Esophagus (tissue), 2 donors: Measurements from ENCODE around the gene TRIP10. TPM values are rescaled to one million over a fixed set of nuclear protein-coding genes. Genes with fewer than 3 reads are reported as not detected.

Experiments
- H3K27ac ChIP-seq, 2 donors: one replicate each; pipeline ENCODE4 v1.5.1; 2013; ENCODE audit warnings: low read depth in 2 of 2, mild to moderate bottlenecking in 2 of 2, inconsistent platforms in 1 of 2, low read length in 1 of 2, moderate library complexity in 1 of 2
- H3K27me3 ChIP-seq, 2 donors: one replicate each; pipeline ENCODE4 v1.6.1; 2013; ENCODE audit warnings: low read length in 2 of 2, control low read depth in 1 of 2, mild to moderate bottlenecking in 1 of 2; ENCODE audit not compliant: insufficient read depth in 2 of 2, control insufficient read depth in 1 of 2
- H3K36me3 ChIP-seq, 2 donors: one replicate each; pipeline ENCODE4 v1.6.1; 2013; ENCODE audit warnings: low read length in 1 of 2; ENCODE audit not compliant: control insufficient read depth in 2 of 2, insufficient read depth in 2 of 2
- H3K4me1 ChIP-seq, 2 donors: one replicate each; pipeline ENCODE4 v1.6.1; 2013; ENCODE audit warnings: low read length in 1 of 2; ENCODE audit not compliant: control insufficient read depth in 2 of 2, insufficient read depth in 2 of 2
- H3K4me3 ChIP-seq, 2 donors: one replicate each; pipeline ENCODE4 v1.5.1; 2013; ENCODE audit warnings: low read length in 2 of 2, mild to moderate bottlenecking in 2 of 2, low read depth in 1 of 2, moderate library complexity in 1 of 2
- H3K9me3 ChIP-seq, 2 donors: one replicate each; pipeline ENCODE4 v1.6.1; 2013; ENCODE audit warnings: mild to moderate bottlenecking in 2 of 2, low read depth in 1 of 2, low read length in 1 of 2, moderate library complexity in 1 of 2; ENCODE audit not compliant: control insufficient read depth in 2 of 2, insufficient read depth in 1 of 2
- WGBS, 2 donors: extraction: QIAGEN DNeasy Blood & Tissue Kit; methylation state at CpG; one replicate each; pipeline ENCODE4 v1.1.7; 2013; 5-methylcytosine and 5-hydroxymethylcytosine counted together
- polyA plus RNA-seq, 2 donors: library from polyadenylated mRNA; stranded (reverse); fragments of 200-250 nt; gene quantifications; one replicate each; pipeline ENCODE4 v1.2.3, GENCODE V29; 2013
- donor health status: healthy with polysubstance abuse.
- donor health status: Bipolar disorder and iron deficiency.

The TRIP10 gene
- polyA plus RNA-seq, 2 donors: 191 to 519 TPM

DNA sequence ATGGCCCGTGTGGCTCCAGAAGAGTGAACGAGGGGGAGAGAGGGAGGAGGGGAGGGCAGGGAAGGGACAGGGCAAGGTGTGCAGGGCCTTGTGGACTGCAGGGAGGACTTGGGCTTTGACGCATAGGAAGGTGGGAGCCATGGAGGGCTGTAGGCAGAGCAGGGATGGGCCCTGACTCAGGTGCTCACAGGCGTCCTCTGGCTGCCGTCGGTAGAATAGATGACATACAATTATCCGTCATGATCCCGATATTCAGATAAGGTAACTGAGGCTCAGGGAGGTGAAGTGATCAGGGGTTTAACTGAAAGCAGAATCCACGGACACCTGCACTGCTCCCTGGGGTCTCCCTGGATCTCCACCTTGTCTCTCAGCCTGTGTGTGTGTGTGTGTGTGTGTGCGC, 22.4 kb upstream of the TRIP10 start:
- Histone ChIP-seq H3K4me1 (peaks cover 0 to 8% of the 10 kb centered on the region in 2 donors), H3K27ac (no peak overlapping the region), H3K27me3 (no peaks in the 10 kb centered on the region), H3K4me3 (no peak overlapping the region), H3K36me3 (no peaks in the 10 kb centered on the region), H3K9me3 (peaks cover 0 to 6% of the 10 kb centered on the region in 2 donors)
- 71 to 76% methylated on average over 10 of the region's 10 CpGs for WGBS, 2 donors

DNA sequence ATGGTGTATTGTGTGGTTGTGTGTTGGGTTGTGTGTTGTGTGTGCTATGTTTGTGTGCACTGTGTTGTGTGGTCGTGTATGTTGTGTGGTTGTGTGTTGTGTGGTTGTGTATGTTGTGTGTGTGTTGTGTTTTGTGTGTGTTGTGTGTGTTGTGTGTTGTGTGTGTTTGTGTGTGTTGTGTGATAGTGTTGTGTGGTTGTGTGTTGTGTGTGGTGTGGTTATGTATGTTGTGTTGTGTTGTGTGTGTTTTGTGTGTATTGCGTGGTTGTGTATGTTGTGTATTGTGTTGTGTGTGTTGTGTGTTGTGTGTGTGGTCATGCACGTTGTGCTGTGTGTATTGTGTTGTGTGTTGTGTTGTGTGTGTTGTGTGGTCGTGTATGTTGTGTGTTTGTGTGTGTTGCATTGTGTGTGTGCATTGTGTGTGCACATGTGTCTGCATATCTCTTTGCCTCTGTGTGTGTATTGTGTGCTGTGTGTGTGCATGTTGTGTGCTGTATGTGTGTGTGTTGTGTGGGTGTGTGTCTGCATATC, 22.0 kb upstream of the TRIP10 start:
- Histone ChIP-seq H3K36me3 (no peaks in the 10 kb centered on the region), H3K9me3 (peaks cover 0 to 6% of the 10 kb centered on the region in 2 donors), H3K4me1 (peaks cover 0 to 8% of the 10 kb centered on the region in 2 donors), H3K27ac (no peak overlapping the region), H3K27me3 (no peaks in the 10 kb centered on the region), H3K4me3 (no peak overlapping the region)
- WGBS, 2 donors: 83% methylated on average over 4 of the region's 4 CpGs

DNA sequence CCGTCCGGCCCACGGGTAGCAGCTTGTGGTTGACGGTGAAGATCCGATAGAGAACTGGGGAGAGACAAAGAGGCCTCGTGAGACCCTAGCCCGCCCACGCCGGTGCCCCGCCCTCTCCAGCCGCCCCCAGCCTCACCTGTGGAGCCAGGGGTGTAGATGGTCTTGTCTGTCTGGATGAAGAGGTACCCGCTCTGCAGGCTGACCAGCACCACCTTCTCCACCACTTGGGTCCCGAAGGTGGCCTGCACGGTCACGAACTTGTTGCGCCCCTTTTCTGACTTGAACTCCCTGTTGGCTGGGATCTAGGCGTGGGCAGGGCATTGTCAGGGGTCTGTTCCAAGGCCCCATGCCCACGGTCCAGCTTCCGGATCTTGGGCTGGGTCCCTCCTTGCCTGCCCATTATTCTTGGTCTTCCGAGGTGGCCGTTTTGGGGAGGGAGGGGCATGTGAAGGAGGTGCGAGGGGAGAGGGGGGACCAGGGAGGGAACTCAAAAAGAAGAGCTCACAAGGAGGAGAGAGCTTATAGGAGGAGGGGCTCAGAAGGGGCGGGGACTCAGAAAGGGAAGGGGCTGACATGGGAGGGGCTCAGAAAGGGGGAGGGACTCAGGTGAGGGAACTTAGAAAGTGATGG, 21.3 kb upstream of the TRIP10 start:
- H3K4me1 ChIP-seq: peaks cover 0 to 8% of the 10 kb centered on the region in 2 donors
- no peaks in the 10 kb centered on the region for H3K36me3 ChIP-seq
- 70 to 74% methylated on average over 22 to 23 of the region's 23 CpGs for WGBS, 2 donors
- peaks cover 0 to 6% of the 10 kb centered on the region in 2 donors for H3K9me3 ChIP-seq
- H3K27me3 ChIP-seq: no peaks in the 10 kb centered on the region
- no peak overlapping the region for H3K27ac ChIP-seq
- no peak overlapping the region for H3K4me3 ChIP-seq

DNA sequence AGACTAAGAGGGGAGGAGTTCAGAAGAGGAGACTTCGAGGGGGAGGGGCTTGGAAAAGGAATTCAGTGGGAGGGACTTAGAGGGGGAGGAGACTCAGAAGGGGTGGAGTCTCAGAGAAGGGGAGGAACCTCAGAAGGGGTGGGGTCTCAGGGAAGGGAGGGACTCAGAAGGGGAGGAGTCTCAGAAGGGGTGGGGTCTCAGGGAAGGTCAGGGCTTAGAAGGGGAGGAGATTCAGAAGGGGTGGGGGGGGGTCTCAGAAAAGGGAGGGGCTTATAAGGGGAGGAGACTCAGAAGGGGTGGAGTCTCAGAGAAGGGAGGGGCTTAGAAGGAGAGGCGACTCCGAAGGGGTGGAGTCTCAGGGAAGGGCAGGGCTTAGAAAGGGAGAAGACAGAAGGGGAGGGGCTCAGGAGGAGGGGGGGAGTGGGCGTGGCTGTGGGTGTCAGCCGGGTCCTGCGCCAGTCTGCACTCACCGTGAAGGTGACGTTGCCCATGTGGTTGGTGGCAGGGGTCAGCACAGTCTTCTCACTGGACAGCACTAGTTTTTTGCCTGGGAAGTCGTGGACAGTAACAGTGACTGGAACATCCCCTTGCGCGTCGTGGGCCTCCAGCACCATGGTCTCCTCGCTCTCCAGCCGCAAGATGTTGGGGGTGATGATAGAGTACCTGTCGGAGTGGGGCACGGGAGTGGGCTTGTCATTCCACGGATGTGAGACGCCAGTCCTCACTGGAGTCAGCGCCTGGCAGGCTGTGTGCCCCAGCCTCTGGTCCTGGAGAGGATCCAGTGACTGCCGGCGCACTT, 20.5 kb upstream of the TRIP10 start:
- Histone ChIP-seq H3K4me1 (peaks cover 0 to 8% of the 10 kb centered on the region in 2 donors), H3K27ac (no peak overlapping the region), H3K27me3 (no peaks in the 10 kb centered on the region), H3K4me3 (peak overlapping the region in 1 of 2 donors; percentile 9), H3K36me3 (no peaks in the 10 kb centered on the region), H3K9me3 (peaks cover 0 to 6% of the 10 kb centered on the region in 2 donors)
- WGBS, 2 donors: 75% methylated on average over 21 of the region's 21 CpGs

DNA sequence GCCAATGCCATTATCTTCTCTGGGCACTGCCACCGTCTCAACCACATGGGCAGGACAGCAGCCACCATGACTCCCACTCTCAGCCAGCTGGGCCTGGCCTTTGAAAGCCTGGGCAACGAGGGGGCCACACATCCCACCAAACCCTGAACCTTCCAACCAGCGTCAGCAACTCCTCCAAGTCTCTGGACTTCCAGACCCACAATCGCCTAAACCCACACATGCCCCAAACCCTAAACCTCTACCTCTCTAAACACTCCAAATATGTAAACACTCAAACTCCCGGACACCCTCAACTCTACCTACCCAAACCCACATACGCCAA, 20.0 kb upstream of the TRIP10 start:
- H3K4me3 ChIP-seq: peak overlapping the region in 1 of 2 donors; percentile 9
- H3K9me3 ChIP-seq: peaks cover 0 to 6% of the 10 kb centered on the region in 2 donors
- no peaks in the 10 kb centered on the region for H3K27me3 ChIP-seq
- H3K4me1 ChIP-seq: peaks cover 0 to 8% of the 10 kb centered on the region in 2 donors
- 68 to 80% methylated on average over 6 of the region's 6 CpGs for WGBS, 2 donors
- H3K36me3 ChIP-seq: no peaks in the 10 kb centered on the region
- no peak overlapping the region for H3K27ac ChIP-seq

DNA sequence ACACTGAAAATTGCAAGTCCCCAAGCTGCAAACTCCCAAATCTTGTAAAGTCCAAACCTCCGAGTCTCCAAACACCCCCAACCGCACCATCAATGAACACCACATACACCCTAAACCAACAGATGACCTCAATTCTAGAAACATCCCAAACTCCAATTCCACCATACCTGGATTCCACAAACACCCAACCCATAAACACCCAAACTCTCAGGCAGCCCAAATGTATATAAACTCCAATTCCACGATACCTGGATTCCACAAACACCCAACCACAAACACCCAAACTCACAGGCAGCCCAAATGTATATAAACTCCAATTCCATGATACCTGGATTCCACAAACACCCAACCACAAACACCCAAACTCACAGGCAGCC, 19.5 kb upstream of the TRIP10 start:
- peaks cover 0 to 8% of the 10 kb centered on the region in 2 donors for H3K4me1 ChIP-seq
- peaks cover 0 to 6% of the 10 kb centered on the region in 2 donors for H3K9me3 ChIP-seq
- no peak overlapping the region for H3K27ac ChIP-seq
- WGBS, 2 donors: 88 to 93% methylated on average over 3 of the region's 3 CpGs
- no peak overlapping the region for H3K4me3 ChIP-seq
- H3K27me3 ChIP-seq: no peaks in the 10 kb centered on the region
- H3K36me3 ChIP-seq: no peaks in the 10 kb centered on the region

DNA sequence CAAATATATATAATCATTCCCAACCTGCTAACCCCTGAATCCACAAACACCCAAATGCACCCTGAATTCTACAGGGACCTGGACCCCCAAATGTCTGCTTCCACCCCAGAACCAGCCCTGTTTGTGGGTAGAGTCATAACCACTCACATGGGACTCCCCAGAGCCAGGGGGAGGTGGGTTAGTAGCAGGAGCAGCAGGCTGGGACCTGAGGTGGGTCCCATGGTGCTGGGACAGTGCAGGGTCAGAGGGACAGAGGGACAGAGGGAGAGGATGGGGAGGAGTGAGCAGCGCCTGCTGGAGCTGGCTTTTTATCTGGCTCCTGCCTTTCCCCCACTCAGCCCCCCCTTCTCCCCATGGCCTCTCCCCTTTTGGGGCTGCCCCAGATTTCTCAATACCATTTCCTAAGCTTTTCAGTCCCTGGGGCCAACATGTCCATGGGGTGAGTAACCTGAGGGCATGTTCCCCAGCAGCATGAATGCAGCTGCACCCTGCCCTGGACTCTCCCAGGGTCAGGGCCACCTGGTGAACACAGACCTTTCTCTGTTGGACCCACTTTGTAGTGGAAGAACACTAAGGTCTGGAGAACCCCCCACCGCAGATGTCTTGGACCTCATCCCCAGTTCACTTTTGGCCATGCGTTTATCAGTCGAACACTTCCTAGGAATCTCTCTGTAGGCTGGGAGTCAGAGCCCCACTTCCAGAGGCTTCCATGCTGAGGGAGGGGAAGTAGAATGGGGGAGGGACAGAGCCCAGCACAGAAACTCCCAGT, 18.9 kb upstream of the TRIP10 start, which contains the start of gene C3:
Gene C3 (minus strand): TSS at position 282 of the 769 bp plus-strand sequence. CDS start 61 bp downstream, at position 221.
- Histone ChIP-seq H3K4me1 (peaks cover 0 to 8% of the 10 kb centered on the region in 2 donors), H3K27ac (peak within 1 kb of the TSS in 1 of 2 donors; percentile 14), H3K4me3 (peak within 1 kb of the TSS in 1 of 2 donors; percentile 9), H3K9me3 (peaks cover 0 to 6% of the 10 kb centered on the region in 2 donors), H3K27me3 (no peaks in the 10 kb centered on the region), H3K36me3 (no peaks in the 10 kb centered on the region)
- WGBS, 2 donors: 56 to 59% methylated on average over 4 of the region's 4 CpGs

DNA sequence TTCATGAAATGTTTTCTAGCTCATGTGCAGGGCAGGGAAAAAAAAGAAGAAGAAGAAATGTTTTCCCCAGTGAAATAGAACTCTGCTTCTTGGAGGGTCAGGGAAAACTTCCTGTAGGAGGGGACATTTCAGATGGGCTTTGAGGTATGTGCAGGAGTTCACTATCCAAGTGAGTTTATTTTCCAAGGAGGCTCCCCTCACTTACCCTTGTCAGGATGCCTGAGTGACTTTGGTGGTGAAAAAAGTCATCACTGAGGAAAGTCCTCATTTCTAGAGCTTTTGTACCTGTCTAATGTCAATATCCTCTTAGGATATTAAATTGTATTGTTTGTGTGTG, 18.4 kb upstream of the TRIP10 start:
- peak overlapping the region in 1 of 2 donors; percentile 14 for H3K27ac ChIP-seq

DNA sequence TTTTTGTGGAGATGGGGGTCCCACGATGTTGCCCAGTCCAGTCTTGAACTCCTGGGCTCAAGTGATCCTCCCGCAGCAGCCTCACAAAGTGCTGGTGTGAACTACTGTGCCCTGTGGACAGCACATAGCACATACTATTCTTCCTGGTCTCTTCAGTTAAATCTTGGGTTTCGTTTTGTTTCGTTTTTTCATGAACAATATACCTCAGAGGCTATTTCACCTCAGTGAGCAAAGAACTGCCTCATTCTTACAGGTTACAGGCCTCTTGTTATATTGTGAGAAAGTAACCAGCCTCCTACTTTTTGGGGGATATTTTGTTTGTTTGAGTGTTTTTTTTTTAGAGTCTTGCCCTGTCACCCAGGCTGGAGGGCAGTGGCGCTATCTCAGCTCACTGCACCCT, 17.7 kb upstream of the TRIP10 start:
- H3K9me3 ChIP-seq: peaks cover 0 to 6% of the 10 kb centered on the region in 2 donors
- no peaks in the 10 kb centered on the region for H3K27me3 ChIP-seq
- H3K4me3 ChIP-seq: no peak overlapping the region
- H3K4me1 ChIP-seq: peaks cover 0 to 8% of the 10 kb centered on the region in 2 donors
- 55 to 71% methylated on average over 5 of the region's 5 CpGs for WGBS, 2 donors
- H3K27ac ChIP-seq: no peak overlapping the region
- no peaks in the 10 kb centered on the region for H3K36me3 ChIP-seq

More for the DNA sequence above, 18.4 kb upstream of the TRIP10 start:
- Histone ChIP-seq H3K4me3 (no peak overlapping the region), H3K36me3 (no peaks in the 10 kb centered on the region), H3K9me3 (peaks cover 0 to 6% of the 10 kb centered on the region in 2 donors), H3K27me3 (no peaks in the 10 kb centered on the region), H3K4me1 (peaks cover 0 to 8% of the 10 kb centered on the region in 2 donors)
